HEK293 (cell line): ENCODE measurements around the gene COL19A1.

Experiments used
- CTCF ChIA-PET: fragments of 350-600 bp; formaldehyde crosslinking; extraction: SDS; loops from one replicate; lab custom pipeline; 2021; ENCODE audit warnings: antibody characterized with exemption; lab: Yijun Ruan, JAX
- POLR2A ChIA-PET: fragments of 300-600 bp; formaldehyde crosslinking; extraction: SDS; loops from one replicate; lab custom pipeline; 2020; ENCODE audit warnings: antibody characterized with exemption, inconsistent platforms; lab: Yijun Ruan, JAX
- H3K27ac ChIP-seq: fragments of 200-500 bp; sonication (Bioruptor generic); 2 replicates; pipeline ENCODE4 v1.5.1; 2014; ENCODE audit warnings: low read depth, low read length, control low read depth, inconsistent platforms; ENCODE audit errors: extremely low read depth
- H3K36me3 ChIP-seq, 2 experiments: fragments of 200-500 bp in 1 of 2; sonication (Bioruptor generic) in 1 of 2; 1 replicate in 1 of 2; 2 replicates in 1 of 2; pipeline ENCODE4 v1.5.1; 2014 to 2017; ENCODE audit warnings: inconsistent platforms in 2 of 2, low read length in 2 of 2; ENCODE audit not compliant: control insufficient read depth in 2 of 2, insufficient read depth in 1 of 2
- H3K4me1 ChIP-seq: fragments of 200-500 bp; sonication (Bioruptor generic); 2 replicates; pipeline ENCODE4 v1.5.1; 2014; ENCODE audit warnings: mild to moderate bottlenecking, low read length, inconsistent platforms; ENCODE audit not compliant: control insufficient read depth, insufficient read depth
- H3K4me3 ChIP-seq: 2 replicates; pipeline ENCODE4 v1.5.1; 2011; ENCODE audit warnings: low read depth, mild to moderate bottlenecking, control low read depth, low read length, moderate library complexity
- H3K9me3 ChIP-seq: fragments of 200-500 bp; sonication (Bioruptor generic); 2 replicates; pipeline ENCODE4 v1.5.1; 2014; ENCODE audit warnings: low read depth, low read length, inconsistent platforms; ENCODE audit not compliant: control insufficient read depth, insufficient read depth
- INSM2 ChIP-seq: fragments of 450-650 bp; formaldehyde crosslinking; IDR thresholded peaks from 2 replicates; pipeline ENCODE4 v1.5.1; 2016; ENCODE audit warnings: missing biosample characterization, missing genetic modification characterization
- KLF10 ChIP-seq: fragments of 450-650 bp; IDR thresholded peaks from 2 replicates; pipeline ENCODE4 v1.5.1; 2018; ENCODE audit warnings: missing biosample characterization, mild to moderate bottlenecking, missing genetic modification characterization
- KLF8 ChIP-seq: fragments of 450-650 bp; formaldehyde crosslinking; IDR thresholded peaks from 2 replicates; pipeline ENCODE4 v1.5.1; 2016; ENCODE audit warnings: missing biosample characterization, missing genetic modification characterization
- PBX3 ChIP-seq: sonication (generic); formaldehyde crosslinking; IDR thresholded peaks from 2 replicates; pipeline ENCODE4 v1.8.1; 2022; ENCODE audit warnings: mild to moderate bottlenecking, moderate library complexity, missing genetic modification reagents
- REPIN1 ChIP-seq: fragments of 450-650 bp; formaldehyde crosslinking; IDR thresholded peaks from 2 replicates; pipeline ENCODE4 v1.5.1; 2017; ENCODE audit warnings: missing biosample characterization, missing genetic modification characterization, low read depth
- REST ChIP-seq: fragments of 450-650 bp; formaldehyde crosslinking; IDR thresholded peaks from 2 replicates; pipeline ENCODE4 v1.5.1; 2016; ENCODE audit warnings: missing biosample characterization, missing genetic modification characterization
- SP2 ChIP-seq: fragments of 450-650 bp; formaldehyde crosslinking; IDR thresholded peaks from 2 replicates; pipeline ENCODE4 v1.5.1; 2016; ENCODE audit warnings: missing biosample characterization, missing genetic modification characterization
- ZBTB10 ChIP-seq: fragments of 450-650 bp; formaldehyde crosslinking; IDR thresholded peaks from 2 replicates; pipeline ENCODE4 v1.5.1; 2016; ENCODE audit warnings: missing biosample characterization, missing genetic modification characterization
- ZBTB49 ChIP-seq: fragments of 450-650 bp; formaldehyde crosslinking; IDR thresholded peaks from 2 replicates; pipeline ENCODE4 v1.5.1; 2016; ENCODE audit warnings: missing biosample characterization, missing genetic modification characterization, low read depth
- ZNF121 ChIP-seq: fragments of 450-650 bp; formaldehyde crosslinking; IDR thresholded peaks from 2 replicates; pipeline ENCODE4 v1.5.1; 2016; ENCODE audit warnings: missing biosample characterization, missing genetic modification characterization
- ZNF138 ChIP-seq: fragments of 450-650 bp; formaldehyde crosslinking; IDR thresholded peaks from 2 replicates; pipeline ENCODE4 v1.5.1; 2016; ENCODE audit warnings: missing biosample characterization, missing genetic modification characterization, borderline replicate concordance
- ZNF19 ChIP-seq: fragments of 450-650 bp; formaldehyde crosslinking; IDR thresholded peaks from 2 replicates; pipeline ENCODE4; 2016; ENCODE audit warnings: missing biosample characterization, missing genetic modification characterization, low read depth
- ZNF221 ChIP-seq: fragments of 450-650 bp; formaldehyde crosslinking; IDR thresholded peaks from 2 replicates; pipeline ENCODE4 v1.5.1; 2017; ENCODE audit warnings: missing biosample characterization, missing genetic modification characterization, borderline replicate concordance
- ZNF292 ChIP-seq: fragments of 450-650 bp; formaldehyde crosslinking; IDR thresholded peaks from 2 replicates; pipeline ENCODE4 v1.5.1; 2016; ENCODE audit warnings: low read depth, missing biosample characterization, missing genetic modification characterization, borderline replicate concordance
- ZNF416 ChIP-seq: fragments of 450-650 bp; formaldehyde crosslinking; IDR thresholded peaks from 2 replicates; pipeline ENCODE4 v1.5.1; 2016; ENCODE audit warnings: missing biosample characterization, missing genetic modification characterization
- ZNF433 ChIP-seq: fragments of 450-650 bp; formaldehyde crosslinking; IDR thresholded peaks from 2 replicates; pipeline ENCODE4 v1.5.1; 2016; ENCODE audit warnings: missing biosample characterization, missing genetic modification characterization, low read depth
- ZNF449 ChIP-seq: fragments of 450-650 bp; formaldehyde crosslinking; IDR thresholded peaks from 2 replicates; pipeline ENCODE4 v1.5.1; 2017; ENCODE audit warnings: missing biosample characterization, mild to moderate bottlenecking, missing genetic modification characterization, moderate library complexity
- ZNF501 ChIP-seq: fragments of 450-650 bp; formaldehyde crosslinking; IDR thresholded peaks from 2 replicates; pipeline ENCODE4 v1.5.1; 2016; ENCODE audit warnings: missing biosample characterization, missing genetic modification characterization
- ZNF549 ChIP-seq: fragments of 450-650 bp; IDR thresholded peaks from 2 replicates; pipeline ENCODE4 v1.5.1; 2018; ENCODE audit warnings: missing biosample characterization, missing genetic modification characterization, mild to moderate bottlenecking, inconsistent platforms, moderate library complexity
- ZNF585B ChIP-seq: fragments of 450-650 bp; formaldehyde crosslinking; IDR thresholded peaks from 2 replicates; pipeline ENCODE4 v1.5.1; 2016; ENCODE audit warnings: missing biosample characterization, missing genetic modification characterization
- ZNF707 ChIP-seq: fragments of 450-650 bp; formaldehyde crosslinking; IDR thresholded peaks from 2 replicates; pipeline ENCODE4 v1.5.1; 2016; ENCODE audit warnings: missing biosample characterization, missing genetic modification characterization
- ZNF768 ChIP-seq: fragments of 450-650 bp; formaldehyde crosslinking; IDR thresholded peaks from 2 replicates; pipeline ENCODE4 v1.5.1; 2018; ENCODE audit warnings: missing biosample characterization, mild to moderate bottlenecking, missing genetic modification characterization
- ZNF785 ChIP-seq: fragments of 450-650 bp; formaldehyde crosslinking; IDR thresholded peaks from 2 replicates; pipeline ENCODE4 v1.5.1; 2016; ENCODE audit warnings: missing biosample characterization, missing genetic modification characterization
- ZSCAN16 ChIP-seq: fragments of 450-650 bp; formaldehyde crosslinking; IDR thresholded peaks from 2 replicates; pipeline ENCODE4 v1.5.1; 2016; ENCODE audit warnings: missing biosample characterization, missing genetic modification characterization

COL19A1 gene

GRCh38 chr6:70168681-70169377 is 302.5 kb downstream of the COL19A1 start (continued):
- TF ChIP-seq ZNF433 (tag by site-specific recombination) (no peak), ZSCAN16 (tag by site-specific recombination) (no peak), ZNF768 (no peak), ZNF549 (tag by site-specific recombination) (no peak), ZBTB49 (tag by site-specific recombination) (no peak), ZBTB10 (tag by site-specific recombination) (no peak), ZNF707 (tag by site-specific recombination) (no peak), REST (tag by site-specific recombination) (no peak)

- no peaks in the 10 kb centered on the region for H3K9me3 ChIP-seq
- CTCF ChIA-PET = interaction anchor here (0.5 to 1.0 kb wide), 4 partner anchors 67 to 505 kb away, joined by 3 to 4 read pairs (median 3); no protein-coding TSS in a partner anchor
- no peak overlapping the region for H3K4me3 ChIP-seq
- H3K4me1 ChIP-seq = no peaks in the 10 kb centered on the region
- no peak overlapping the region for H3K27ac ChIP-seq
- H3K36me3 ChIP-seq = no peaks in the 10 kb centered on the region
- POLR2A ChIA-PET = no interaction called here
- TF ChIP-seq ZNF121 (no peak), ZNF785 (tag by site-specific recombination) (no peak), ZNF449 (tag by site-specific recombination) (no peak), ZNF585B (no peak), KLF10 (tag by site-specific recombination) (no peak), ZNF19 (tag by site-specific recombination) (no peak), SP2 (tag by site-specific recombination) (no peak), ZNF416 (tag by site-specific recombination) (no peak), REPIN1 (tag by site-specific recombination) (no peak), KLF8 (tag by site-specific recombination) (no peak), INSM2 (tag by site-specific recombination) (no peak), ZSCAN16 (tag by site-specific recombination) (no peak), ZNF501 (tag by site-specific recombination) (no peak), ZNF221 (tag by site-specific recombination) (no peak), ZNF138 (no peak), ZNF292 (tag by site-specific recombination) (no peak), PBX3 (CRISPR knock-in tag) (no peak)
Observed at GRCh38 chr6:70171236-70171635, 304.9 kb downstream of the COL19A1 start.
